ENCODE results near the gene MYH14. TPM values are rescaled to one million over a fixed set of nuclear protein-coding genes. Genes with fewer than 3 reads are reported as not detected.

MYH14 gene
- total and polyA plus RNA-seq, 2 of the 13 experiments (the other 11 are each of a cell fraction or from before 2014, with no cell fraction given): 5.5 to 5.8 TPM

DNA sequence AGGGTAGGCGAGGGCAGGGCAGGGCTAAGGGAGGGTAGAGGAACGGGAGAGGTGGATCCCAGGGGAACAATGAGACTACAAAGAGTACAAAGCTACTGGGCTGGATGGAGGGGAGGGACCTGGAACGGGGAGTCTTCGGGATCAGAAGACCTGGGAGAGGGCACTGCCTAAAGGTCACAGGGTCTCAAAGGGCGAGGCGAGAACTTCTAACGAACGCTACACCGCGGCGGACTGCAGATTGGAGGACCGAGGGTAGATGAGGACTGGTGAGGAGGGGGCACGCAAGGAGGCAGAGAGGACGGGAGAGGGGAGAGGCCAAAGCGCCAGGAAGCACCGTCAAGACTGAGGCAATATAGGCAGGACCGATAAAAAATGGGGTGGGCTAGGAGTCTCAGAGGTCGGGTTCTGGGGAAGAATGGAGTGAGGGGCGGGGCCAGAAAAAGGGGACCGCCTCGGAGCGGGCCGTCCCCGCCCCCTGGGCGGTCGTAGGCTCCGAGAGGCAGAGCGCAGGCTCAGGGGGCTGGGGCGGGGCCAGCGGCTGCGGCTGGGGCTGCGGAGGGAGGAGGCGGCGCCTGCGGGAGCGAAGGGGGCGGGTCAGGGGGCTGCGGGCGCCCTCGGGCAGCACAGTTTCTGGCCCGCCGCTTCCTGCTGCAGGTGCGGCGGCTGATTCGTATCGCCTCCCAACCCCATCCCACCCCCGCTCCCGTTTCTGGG lies 127.1 kb downstream of the MYH14 start (continued):
- TF ChIP-seq ZBTB10 (CRISPR knock-in tag; IDR thresholded peaks at IDR 0.05; ENCODE audit: borderline replicate concordance) (no peak), ZNF143 (CRISPR knock-in tag; IDR thresholded peaks at IDR 0.05) (no peak), ZNF777 (CRISPR knock-in tag; IDR thresholded peaks at IDR 0.05) (peak; percentile 1; the same call in 1 of the 2 replicates), SIN3A (IDR thresholded peaks at IDR 0.05; ENCODE audit: borderline replicate concordance, low read depth, low read length) (no peak), FOXA3 (CRISPR knock-in tag; IDR thresholded peaks at IDR 0.05) (no peak), ZNF784 (CRISPR knock-in tag; IDR thresholded peaks at IDR 0.05; ENCODE audit: borderline replicate concordance) (no peak), RBFOX2 (IDR thresholded peaks at IDR 0.05; ENCODE audit: low read depth, low read length) (0 out of 2 replicates have a peak, but pooled peaks have one; percentile 21), TRIM22 (IDR thresholded peaks at IDR 0.05) (no peak), RFXANK (CRISPR knock-in tag; IDR thresholded peaks at IDR 0.05) (no peak), POLR2G (IDR thresholded peaks at IDR 0.05; ENCODE audit: low read depth, low read length) (no peak), ZFX (CRISPR knock-in tag; IDR thresholded peaks at IDR 0.05; ENCODE audit: low read depth) (no peak), ELF3 (CRISPR knock-in tag; IDR thresholded peaks at IDR 0.05) (peak; percentile 34; the same call in 1 of the 2 replicates), ZBTB34 (CRISPR knock-in tag; IDR thresholded peaks at IDR 0.05) (0 out of 2 replicates have a peak, but pooled peaks have one; percentile 23), ZFP37 (CRISPR knock-in tag; IDR thresholded peaks at IDR 0.05; ENCODE audit: borderline replicate concordance) (no peak), NPAS2 (CRISPR knock-in tag; IDR thresholded peaks at IDR 0.05; ENCODE audit: borderline replicate concordance) (no peak), TCF7L2 (IDR thresholded peaks at IDR 0.05; ENCODE audit: low read depth, low read length) (no peak), SUZ12 (IDR thresholded peaks at IDR 0.05; ENCODE audit: low read depth, low read length) (no peak), NFRKB (IDR thresholded peaks at IDR 0.05) (no peak), FOXP4 (CRISPR knock-in tag; IDR thresholded peaks at IDR 0.05) (no peak)
- TF ChIP-seq, protein P1, sequence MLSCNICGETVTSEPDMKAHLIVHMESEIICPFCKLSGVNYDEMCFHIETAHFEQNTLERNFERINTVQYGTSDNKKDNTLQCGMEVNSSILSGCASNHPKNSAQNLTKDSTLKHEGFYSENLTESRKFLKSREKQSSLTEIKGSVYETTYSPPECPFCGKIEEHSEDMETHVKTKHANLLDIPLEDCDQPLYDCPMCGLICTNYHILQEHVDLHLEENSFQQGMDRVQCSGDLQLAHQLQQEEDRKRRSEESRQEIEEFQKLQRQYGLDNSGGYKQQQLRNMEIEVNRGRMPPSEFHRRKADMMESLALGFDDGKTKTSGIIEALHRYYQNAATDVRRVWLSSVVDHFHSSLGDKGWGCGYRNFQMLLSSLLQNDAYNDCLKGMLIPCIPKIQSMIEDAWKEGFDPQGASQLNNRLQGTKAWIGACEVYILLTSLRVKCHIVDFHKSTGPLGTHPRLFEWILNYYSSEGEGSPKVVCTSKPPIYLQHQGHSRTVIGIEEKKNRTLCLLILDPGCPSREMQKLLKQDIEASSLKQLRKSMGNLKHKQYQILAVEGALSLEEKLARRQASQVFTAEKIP (CRISPR knock-in tag; IDR thresholded peaks at IDR 0.05; ENCODE audit: borderline replicate concordance): no peak
